GM12872 (cell line): ENCODE data around the gene TSEN2.

Experiments
- CTCF ChIP-seq: IDR thresholded peaks from 3 replicates; pipeline ENCODE4 v1.5.1; 2011; ENCODE audit warnings: low read depth, mild to moderate bottlenecking, low read length, moderate library complexity; ENCODE audit not compliant: insufficient read depth

Gene TSEN2

GRCh38 chr3:12468757-12469156 lies 15.5 kb upstream of the TSEN2 start:
- TF ChIP-seq CTCF = no peak

DNA sequence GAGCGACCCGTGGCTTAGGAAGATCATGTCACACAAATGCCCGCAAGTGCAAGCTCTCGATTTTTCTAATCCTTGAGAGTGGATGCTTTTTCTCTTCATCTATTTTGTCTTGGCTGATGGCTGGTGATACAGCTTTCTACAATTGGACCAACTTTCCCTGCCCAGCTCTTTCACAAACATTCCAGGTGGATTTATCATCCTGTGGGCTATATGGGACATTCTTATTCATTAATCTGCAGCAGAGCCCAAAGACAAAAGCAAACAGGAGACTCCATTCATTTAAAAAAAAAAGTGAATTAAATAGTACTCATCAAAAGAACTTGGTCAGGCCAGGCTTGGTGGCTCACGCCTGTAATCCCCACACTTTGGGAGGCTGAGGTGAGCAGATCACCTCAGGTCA lies 14.2 kb upstream of the TSEN2 start:
- no peak for TF ChIP-seq CTCF

- no peak for TF ChIP-seq CTCF
Observed at GRCh38 chr3:12470680-12471079, 13.6 kb upstream of the TSEN2 start.

DNA sequence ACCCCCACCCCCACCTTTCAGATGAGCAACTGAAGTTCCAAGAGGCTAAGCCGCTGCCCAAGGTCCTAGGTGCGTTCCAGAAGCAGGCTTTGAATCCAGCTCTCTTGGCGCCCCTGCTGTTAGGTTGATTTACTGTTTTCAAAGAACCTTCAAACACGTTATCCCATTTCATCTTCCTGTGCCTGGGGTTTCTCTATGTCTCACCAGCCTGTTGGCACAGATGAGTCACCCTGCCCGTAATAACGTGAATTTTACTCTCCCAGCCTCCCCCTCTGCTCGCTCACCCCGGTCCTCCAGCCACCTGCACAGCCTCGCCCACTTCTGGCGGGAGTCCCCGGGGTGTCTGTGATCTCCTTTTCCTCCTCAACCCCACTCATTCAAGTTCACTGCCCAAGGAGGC lies 13.0 kb upstream of the TSEN2 start:
- TF ChIP-seq CTCF = 0 out of 3 replicates have a peak, but pooled peaks have one; percentile 27

DNA sequence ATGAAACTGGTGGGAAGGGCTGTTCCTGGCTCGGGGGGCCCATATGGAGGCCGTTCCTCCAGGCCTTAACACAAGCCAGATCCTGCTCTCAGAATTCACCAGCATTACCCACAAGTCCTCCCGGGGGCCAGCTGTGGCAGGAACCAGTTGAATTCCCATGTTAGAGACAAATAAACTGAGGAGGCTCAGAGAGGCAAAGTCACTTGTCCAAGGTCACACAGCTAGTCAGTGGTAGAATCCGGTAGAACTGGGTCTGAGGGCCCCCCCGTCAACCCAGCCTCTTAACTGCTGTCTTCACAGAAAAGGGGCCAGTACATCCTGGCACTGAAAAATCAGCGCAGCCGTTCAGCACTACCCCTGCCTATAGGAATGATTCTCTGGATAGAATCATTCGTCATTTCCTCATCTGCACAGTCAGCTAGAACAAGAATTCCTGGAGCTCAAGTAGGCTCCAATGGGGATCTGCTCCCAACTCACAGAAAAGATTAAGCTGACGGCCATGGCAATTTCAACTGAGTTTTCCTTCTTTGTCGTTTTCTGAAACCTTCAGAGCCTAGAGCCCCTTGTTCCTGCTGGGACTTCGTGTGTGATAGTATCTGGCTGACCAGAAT lies 12.2 kb upstream of the TSEN2 start:
- TF ChIP-seq CTCF = no peak

DNA sequence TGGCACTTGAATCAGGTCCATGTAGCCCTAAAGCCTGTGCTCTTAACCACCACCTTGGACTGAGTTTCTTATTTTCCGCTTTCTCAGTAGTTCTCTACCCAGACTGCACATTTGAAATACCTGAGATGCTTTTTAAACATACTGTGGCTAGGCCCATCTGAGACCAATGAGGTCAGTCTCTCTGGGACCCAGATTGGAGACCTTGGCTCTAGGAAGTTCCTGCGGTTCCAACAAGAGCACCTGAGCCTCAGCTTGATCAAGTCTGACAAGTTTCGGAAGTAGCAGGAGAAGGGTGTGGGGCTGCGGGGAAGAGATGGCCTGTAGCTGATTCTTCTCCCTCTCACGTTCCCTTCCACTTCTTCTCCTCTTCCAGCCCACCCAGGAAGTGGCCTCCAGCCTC lies 11.5 kb upstream of the TSEN2 start:
- TF ChIP-seq CTCF = no peak

DNA sequence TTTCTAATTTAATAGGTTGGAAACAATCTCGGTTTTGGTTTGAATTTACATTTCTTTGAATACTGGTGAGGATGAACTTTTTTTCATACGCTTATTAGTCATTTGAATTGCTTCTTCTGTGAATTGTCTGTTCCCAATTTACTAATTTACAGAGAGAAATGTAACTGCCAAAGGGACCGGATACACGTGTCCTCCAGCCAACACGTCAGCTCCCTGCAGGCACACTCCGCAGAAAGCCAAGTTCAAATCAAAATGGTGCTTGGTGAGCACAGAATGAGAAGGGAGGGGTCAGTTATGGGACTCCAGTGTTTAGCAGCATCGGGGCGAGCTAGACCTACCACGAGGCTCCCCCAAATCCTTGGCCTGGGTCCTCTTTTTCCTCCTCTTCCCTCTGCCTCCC lies 10.8 kb upstream of the TSEN2 start:
- no peak for TF ChIP-seq CTCF

- no peak for TF ChIP-seq CTCF
Observed at GRCh38 chr3:12476238-12476897, 7.9 kb upstream of the TSEN2 start.
